GM10266 (cell line): ENCODE data around the gene LRRC8C.

ENCODE experiments used
- DNase-seq: peaks from one replicate; pipeline ENCODE4 v3.0.0; 2012; ENCODE audit errors: extremely low spot score
- CTCF ChIP-seq: IDR thresholded peaks from 2 replicates; pipeline ENCODE4 v1.5.1; 2012; ENCODE audit warnings: mild to moderate bottlenecking, low read depth; ENCODE audit not compliant: control insufficient read depth, insufficient read depth; ENCODE audit errors: missing control alignments

Gene LRRC8C

DNA sequence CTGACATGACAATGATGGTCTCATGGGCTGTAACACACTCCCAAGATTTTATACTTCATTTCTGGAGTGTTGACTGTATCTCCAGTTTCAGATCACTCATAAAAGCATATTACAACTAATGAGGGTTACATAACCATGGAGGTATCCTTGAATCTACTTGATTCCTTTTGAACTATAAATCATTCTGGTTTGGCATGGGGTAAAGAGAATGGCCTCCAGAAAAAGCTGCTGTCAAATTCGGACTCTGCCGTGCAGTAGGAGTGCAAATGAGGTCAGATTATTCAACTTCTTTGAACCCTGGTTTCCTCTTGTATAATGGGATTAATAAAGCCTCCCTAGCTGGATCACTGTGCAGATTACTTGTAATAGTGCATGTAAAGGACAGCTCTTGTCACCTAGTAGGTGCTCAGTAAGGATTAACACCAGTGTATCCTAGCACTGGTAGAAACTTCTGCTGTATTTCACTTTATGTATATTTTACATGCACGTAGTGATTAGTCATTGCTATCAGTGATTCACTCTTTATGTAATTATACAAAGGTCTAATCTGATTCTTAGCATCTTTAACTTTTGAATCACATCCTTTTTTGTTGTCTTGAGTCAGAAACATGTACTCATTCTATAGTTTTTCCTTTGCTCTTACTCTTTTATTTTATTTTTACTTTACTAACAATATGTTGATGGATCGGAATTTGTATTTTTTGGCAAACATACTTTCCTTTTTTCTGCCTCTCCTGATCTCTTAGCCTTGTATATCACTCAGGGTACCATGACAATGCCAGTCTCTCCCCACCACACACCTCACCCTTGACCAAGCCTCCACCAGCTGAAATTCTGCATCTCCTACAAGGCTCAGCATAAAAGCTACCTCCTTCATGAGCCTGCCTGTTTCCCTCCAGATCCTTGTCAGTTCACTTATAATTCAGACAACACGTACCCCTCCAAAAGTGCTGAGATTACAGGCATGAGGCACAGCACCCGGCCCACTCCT, 3.2 kb downstream of the LRRC8C start:
- TF ChIP-seq CTCF, result no peak
- no peak for DNase-seq

DNA sequence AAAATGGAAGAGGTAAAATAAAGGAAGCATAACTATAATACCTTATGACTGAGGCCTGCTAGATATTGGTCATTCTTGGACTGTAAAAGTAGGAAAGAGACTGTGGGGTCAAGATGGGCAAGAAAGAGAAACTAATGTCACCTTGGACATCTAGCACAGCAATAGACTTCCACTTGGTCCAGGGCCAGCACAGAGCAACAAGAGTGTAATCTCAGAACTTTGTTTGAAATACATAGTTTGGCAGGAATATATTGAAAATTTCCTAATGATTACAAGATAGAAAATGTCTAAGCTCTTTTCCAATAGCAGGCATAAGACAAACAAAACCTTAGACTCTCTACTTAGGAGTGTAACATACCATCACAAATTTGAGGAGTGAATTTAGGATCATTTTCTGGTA, 4.6 kb downstream of the LRRC8C start:
- TF ChIP-seq CTCF, result no peak
- no peak for DNase-seq

- no peak for TF ChIP-seq CTCF
- DNase-seq, result no peak
Measured at GRCh38 chr1:89640440-89640839, 7.5 kb downstream of the LRRC8C start.

- no peak for TF ChIP-seq CTCF
- DNase-seq, result no peak
Measured at GRCh38 chr1:89641781-89642180, 8.9 kb downstream of the LRRC8C start.

DNA sequence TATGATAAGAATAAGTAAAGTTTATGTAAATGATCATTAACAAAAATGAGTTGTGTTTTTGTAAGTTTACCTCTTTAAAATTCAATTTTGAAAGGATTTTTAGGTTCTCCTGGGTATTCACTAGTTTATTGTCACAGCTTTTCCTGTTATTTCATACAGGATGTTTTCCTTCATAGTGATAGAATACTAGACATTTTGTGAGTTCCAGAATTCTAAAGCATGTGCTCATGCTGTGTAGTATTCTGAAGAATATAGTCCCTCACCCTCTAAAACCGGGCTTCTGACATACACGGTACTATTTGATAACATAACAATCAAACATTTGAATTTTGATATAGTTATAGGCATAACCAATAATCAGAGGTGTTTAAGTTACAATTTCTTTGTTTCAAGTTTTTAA, 10.7 kb downstream of the LRRC8C start:
- no peak for DNase-seq

GRCh38 chr1:89644119-89644814, 11.3 kb downstream of the LRRC8C start:
- DNase-seq, result no peak
- no peak for TF ChIP-seq CTCF

More for the DNA sequence above, 10.7 kb downstream of the LRRC8C start:
- TF ChIP-seq CTCF, result no peak

GRCh38 chr1:89646259-89646658, 13.3 kb downstream of the LRRC8C start:
- no peak for DNase-seq
- TF ChIP-seq CTCF, result no peak
